NCI-H2029 treated with DMSO at 0.1 percent for 48 hours (cell line): ENCODE results near the gene CCDC183.
"Not testable (repeated sequence)": the region's sequence is repeated elsewhere in the genome, so short reads cannot be mapped to it uniquely, and the experiment has no call there.

ENCODE experiments used
- DNase-seq: peaks from one replicate; lab custom pipeline; 2025; lab: John Stamatoyannopoulos, UW

CCDC183 gene

DNA sequence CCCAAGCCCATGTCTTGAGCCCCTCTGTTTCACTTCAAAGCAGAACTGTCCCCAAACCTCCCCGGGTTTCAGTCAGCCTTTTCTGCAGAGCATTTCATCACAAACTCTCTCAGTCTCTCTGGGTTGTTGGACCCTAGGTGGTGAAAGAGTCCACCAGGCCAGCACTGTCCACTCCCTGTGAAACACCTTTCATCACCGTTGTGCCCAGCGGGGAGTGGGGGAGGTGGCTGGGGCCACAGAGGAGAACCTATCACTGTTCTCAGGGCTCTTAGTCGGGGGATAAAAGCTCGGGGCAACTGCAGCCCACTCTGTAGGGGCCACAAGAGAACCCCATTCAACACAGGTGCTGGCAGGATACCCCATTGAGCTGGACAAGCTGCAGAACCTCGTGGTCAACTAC lies 6.2 kb downstream of the CCDC183 start:
- DNase-seq, result no peak

DNA sequence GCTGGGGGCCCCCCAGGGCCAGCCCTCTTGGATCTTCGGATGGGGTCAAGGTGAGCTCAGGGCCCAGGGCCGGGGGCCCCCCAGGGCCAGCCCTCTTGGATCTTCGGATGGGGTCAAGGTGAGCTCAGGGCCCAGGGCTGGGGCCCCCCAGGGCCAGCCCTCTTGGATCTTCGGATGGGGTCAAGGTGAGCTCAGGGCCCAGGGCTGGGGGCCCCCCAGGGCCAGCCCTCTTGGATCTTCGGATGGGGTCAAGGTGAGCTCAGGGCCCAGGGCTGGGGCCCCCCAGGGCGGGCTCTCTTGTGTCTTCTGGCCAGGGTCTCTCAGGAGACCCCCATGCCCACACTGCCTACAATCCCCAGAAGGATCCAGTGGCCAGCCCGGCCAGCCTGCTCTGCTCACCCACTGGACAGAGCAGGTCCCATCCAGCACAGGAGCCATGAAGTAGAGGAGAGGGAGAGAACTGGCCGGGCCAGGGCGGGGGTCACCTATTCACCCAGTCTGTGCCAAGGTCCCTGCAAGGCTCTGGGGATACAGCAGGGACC lies 6.9 kb downstream of the CCDC183 start:
- DNase-seq, result not testable (repeated sequence)

DNA sequence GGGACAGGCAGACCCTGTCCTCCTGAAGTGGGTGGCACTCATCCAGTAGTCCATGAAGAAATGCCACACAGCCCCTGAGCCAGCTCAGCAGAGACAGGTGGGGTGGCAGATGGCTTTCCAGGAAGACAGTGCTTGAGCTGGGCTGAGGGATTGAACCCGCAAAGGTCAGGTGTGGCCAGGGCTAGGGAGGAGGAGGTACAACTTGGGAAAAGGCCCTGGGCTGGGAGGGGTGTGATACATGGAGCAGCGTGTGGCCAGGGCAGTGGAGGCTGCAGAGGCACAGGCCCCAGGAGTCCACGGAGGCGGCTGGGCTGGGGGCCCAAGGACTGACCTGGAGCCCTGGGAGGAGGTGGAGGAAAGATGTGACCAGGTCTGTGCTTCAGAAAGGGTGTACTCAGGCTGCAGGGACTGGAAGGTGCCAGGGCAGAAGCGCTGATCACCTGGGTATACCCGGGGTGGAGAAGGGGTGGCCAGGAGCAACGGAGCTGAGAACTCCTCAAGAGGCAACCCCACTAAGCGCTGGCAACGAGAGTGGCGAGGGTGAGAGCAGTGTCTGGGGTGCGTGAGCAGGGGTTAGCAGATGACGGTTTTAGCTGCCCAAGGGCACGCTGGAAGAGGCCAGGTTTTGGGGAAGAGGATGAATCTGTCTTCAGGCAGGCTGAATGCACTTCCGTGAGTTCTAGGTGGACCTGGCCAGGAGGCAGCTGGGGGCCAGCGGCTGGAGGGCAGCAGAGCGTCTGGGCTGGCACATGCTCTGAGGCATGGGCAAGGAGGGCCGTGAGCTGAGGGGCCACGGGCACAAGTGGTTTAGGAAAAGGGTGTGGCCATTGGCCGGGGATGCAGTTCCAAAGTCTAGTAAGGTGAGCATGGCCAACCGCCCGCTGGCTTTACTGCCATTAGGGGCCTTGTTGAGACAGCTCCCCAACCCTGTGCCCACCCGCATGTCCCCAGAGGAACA lies 7.7 kb downstream of the CCDC183 start:
- no peak for DNase-seq

DNA sequence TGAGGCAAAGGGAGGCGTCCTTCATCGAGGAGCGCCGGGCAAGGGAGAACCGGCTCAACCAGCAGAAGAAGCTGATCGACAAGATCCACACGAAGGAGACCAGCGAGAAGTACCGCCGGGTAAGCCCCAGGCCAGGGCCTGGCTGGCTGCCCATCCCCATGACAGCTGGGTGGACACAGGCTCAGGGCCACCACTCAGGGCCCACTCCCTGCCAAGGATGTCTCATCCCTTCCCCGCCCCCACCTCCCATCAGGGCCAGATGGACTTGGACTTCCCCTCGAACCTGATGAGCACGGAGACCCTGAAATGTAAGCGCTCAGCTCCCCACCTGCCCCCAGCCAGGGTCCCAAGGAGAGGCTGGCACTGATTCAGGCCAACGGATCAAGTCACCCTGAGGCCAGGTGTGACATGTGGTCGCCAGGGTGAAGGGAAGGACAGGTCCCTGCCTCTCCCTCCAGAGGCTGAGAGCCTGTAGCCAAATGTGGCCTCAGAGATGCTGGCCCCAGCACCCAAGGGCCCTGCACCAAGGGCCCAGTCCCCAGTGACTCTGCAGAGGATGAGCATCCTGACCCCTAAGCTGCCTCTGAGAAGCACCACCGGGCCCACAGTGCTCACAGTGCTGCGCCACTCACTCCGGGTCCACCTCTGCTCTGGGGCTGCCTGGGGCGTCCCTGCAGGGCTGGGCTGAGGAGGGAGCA lies 8.5 kb downstream of the CCDC183 start:
- no peak for DNase-seq

DNA sequence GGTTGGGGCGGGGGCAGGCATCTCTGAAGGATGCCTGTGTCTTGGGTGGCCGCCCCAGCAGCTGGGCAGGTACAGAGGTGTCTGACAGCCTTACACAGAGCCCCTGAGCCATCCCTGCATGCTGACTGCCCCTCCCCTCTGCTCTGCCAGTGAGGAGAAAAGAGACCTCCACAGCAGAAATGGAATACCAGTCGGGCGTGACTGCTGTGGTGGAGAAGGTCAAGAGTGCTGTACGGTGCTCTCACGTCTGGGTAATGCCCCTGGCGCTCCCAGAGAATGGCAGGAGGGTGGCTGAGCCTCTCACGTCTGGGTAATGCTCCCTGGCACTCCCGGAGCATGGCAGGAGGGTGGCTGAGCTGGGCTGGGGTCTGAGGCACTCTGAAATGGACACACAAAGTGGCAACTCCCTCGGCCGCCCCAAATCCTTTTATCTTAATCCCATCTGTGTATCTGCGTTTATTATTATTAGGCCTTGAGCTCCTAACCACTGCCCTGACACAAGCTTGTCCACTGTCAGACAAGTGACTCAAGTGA lies 9.1 kb downstream of the CCDC183 start:
- DNase-seq, result no peak

DNA sequence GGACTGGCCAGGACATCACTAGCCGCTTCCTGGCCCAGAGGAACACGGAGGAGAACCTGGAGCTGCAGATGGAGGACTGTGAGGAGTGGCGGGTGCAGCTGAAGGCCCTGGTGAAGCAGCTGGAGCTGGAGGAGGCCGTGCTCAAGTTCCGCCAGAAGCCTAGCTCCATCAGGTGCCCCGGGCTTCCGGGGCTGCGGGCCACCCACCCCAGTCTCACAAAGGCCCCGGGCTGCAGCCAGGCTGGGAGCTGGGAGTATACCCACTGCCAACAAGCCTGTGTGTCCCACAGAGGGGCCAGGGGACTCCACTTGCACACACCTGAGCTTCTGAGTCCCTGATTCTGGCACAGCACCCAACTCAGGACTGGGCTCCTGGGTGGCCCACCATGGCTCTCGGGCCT lies 9.9 kb downstream of the CCDC183 start:
- no peak for DNase-seq

DNA sequence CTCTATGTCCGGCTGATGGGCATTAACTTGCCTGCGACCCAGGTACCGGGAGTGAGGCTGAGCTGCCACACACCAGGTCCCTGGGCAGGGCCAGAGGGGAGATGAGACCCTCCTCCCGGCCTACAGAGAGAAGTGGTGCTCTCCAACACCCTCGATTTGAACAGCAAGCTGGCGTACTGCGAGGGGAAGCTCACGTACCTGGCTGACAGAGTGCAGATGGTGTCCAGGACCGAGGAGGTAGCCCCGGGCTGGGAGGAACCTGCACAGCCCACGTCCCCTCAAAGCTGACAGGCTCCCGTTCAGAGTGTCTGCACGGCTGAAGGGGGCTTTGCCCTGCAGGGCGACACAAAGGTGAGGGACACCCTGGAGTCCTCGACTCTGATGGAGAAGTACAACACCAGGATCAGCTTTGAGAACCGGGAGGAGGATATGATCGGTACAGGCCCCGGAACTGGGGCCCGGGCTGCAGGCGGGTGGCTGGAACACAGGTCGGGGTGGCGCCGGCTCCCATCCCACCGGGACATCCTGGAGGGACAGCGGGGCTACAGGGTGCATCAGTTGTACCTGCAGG lies 10.6 kb downstream of the CCDC183 start:
- no peak for DNase-seq

DNA sequence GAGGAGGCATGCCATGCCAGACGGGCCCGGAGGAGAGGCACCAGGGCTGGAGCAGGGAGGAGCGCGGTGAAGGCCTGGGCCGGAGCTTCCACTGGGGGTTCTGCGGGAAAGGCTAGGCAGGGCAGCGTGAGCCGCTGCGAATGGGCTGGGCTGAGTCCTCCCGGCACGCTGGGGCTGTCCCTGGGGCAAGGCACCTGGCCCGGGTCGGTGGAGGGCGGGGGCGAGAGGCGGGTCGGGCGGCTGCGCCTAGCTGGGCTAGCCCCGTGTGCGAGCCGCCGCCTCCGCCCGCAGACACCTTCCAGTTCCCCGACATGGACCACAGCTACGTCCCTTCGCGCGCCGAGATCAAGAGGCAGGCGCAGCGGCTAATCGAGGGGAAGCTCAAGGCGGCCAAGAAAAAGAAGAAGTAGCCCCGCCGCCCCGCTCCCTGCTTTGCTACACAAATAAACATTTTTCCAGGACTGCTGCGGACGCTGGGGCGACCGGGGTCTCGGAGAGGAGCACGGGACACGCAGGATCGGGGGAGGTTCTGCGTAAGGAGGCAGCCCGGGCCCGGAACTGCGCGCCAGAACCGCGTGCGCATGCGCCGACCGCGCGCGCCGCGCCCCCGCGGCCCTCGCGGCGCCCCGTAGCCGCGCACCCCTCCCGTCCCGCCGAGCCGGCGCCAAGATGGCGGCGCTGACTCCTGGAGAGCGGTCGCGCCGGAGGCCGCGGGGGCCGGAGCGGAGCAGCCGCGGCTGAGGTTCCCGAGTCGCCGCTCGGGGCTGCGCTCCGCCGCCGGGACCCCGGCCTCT lies 11.3 kb downstream of the CCDC183 start, which contains the start of gene RABL6:
Gene RABL6 (plus strand): TSS at position 668 of the 794 bp plus-strand sequence. CDS start 249 bp downstream, outside the sequence.
- DNase-seq, result no peak

DNA sequence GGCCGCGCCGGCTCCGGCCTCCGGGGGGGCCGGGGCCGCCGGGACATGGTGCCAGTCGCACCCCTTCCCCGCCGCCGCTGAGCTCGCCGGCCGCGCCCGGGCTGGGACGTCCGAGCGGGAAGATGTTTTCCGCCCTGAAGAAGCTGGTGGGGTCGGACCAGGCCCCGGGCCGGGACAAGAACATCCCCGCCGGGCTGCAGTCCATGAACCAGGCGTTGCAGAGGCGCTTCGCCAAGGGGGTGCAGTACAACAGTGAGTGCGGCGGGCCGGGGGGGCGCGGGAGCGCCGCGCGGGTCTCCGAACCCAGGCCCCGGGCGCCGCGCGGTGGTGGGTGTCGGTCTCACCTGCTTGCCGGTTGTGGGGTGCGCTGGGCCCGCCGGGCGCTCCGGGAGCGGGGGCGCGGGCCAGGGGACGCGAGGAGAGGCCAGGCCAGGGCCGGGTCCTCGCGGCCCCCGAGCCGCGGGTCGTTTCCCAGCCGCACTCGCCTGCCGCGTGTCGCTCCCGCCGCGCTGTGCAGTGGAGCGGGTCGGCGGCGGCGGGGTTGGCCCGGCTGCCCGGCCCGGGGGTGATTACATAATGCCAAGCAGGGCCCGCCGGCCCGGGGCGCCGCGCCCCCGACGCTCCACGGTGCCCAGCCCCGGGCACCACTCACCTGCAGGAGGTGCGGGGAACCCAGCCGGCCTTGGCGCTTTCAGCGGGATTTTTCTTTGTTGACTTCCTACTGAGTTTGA lies 12.1 kb downstream of the CCDC183 start:
- DNase-seq, result no peak

DNA sequence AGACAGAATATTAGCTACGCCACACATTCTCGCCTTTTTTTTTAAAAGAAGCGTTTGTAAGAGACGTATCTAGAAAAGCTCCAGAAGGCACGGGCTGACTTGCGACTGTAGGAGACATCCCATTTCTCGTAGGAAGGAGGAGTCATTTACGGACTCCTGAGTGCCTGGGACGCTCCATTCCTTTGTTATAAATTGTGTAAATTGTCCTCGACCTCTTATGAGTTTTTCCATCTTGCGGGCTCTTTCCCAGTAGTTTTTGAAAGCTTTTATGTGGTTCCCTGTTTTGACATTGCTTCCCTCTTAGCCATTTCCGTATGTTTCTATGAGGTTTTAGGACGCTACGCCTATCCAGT lies 12.6 kb downstream of the CCDC183 start:
- no peak for DNase-seq

DNA sequence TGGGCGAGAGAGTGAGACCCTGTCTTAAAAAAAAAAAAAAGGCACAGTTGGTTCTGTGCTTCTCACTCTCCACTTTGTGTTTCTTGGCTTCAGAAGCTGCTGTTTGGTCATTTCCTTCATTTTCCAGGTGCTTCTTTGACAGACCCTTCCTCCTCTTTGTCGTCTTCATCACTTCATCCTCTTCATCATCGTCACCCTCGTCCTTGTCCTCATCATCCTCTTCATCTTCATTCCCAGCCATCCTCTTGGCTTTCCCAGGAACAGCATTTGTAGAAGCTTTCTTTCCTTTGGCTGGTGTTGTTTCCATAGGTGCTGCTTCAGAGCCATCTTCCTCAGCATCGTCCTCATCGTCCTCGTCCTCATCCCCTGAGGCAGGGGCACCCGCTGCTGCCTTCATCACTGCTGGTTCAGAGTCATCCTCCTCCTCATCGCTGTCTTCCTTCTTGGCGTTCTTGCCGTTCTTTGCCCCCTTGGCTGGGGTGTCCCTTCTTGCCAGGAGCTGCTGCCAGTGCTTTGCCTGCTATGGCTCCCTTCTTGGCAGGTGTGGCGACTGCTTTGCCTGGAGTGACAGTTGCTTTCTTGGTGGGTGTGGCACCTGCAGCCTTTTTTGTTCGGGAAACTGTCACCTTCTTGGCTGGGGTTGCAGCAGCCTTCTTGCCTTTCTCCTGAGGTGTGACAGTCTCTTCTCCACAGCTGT lies 18.7 kb downstream of the CCDC183 start:
- no peak for DNase-seq

DNA sequence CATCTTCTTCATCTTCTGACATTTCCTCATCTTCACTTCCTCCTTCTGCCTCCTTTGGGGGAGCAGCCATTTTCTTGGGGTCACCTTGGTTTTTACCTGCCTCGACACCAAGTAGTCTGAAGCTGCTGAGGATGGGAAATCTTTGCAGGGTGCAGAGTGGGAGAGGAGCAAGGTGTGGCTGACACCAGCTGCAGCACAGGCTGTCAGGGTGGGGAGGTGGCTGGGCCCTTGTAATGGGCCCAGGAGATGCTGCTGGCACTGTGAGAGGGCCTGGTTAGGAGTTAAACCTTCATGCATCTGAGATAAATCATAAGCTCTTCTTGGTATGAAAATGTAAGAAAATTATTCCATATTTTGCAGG lies 19.3 kb downstream of the CCDC183 start:
- no peak for DNase-seq

DNA sequence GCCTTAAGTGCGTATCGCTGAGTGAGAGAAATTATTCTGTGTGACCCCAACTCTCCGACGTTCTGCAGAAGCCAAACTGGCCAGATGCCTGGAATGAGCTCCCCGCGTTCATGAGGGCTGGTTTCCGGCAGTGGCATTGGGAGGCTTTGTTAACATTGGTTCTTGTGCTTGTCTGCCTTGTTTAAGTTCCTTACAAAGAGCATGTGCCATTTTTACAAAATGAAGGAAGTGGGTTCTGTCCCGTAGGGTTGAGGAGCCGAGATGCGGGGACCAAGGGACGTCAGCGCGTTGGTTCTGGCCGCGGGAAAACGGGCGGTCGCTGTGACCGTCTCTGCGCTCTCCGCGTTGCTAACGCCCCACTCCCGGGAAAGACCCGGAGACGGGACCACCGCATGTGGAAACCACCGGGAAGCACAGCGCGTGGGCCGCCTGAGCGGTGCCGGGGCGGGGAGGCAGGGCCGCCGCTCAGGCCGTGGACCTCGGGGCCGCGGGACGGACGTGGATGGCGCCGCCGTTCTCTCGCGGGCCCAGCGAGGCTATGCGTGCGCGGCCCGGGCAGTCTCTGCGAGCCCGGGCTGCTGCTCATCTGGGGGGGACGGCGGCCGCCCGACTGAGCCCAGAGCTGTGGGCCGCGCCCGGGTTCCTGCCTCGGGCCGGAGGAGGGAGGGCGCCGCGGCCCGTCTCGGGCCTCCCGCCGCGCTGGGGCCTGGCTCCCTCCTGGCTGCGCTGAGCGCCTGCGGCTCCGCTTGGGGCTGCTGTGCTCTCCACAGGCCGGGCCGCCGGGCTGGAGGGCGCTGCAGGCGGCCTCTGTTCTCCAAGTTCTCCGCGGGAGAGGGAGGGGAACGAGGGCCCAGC lies 25.1 kb downstream of the CCDC183 start:
- no peak for DNase-seq

DNA sequence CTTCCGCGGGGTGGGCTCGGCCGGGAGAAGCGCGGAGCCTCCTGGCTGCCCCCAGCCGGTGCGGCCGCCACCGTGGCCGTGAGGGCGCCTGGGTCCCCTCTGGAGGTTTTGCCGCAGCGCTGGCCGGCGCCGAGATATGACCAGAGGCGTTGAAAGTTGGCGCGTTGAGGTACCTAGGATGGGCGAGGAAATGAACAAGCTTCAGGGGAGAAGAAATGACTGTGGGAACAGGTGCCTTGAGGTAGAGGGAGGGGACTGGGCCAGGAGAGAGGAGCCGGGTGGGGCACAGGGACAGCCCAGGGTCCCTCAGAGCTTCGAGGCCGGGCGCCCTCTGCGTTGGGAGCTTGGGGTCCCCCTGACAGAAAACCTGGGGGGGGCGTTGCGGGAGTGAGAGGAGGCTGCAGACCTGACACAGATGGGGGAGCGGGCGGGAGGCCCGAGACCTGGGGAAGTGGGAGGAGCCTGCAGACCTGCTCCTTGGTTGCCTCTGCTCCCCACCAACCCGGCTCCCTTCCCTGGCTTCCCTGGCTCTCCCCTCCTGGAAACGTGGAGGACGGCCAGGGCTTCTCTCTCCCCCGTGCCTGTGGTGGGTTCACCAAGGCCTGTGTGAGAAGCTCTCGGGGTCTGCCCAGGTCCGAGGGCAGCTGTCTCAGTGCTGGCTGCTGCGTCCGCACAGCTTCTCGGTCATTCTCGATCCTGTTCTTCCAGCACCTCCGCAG lies 25.8 kb downstream of the CCDC183 start:
- DNase-seq, result no peak

DNA sequence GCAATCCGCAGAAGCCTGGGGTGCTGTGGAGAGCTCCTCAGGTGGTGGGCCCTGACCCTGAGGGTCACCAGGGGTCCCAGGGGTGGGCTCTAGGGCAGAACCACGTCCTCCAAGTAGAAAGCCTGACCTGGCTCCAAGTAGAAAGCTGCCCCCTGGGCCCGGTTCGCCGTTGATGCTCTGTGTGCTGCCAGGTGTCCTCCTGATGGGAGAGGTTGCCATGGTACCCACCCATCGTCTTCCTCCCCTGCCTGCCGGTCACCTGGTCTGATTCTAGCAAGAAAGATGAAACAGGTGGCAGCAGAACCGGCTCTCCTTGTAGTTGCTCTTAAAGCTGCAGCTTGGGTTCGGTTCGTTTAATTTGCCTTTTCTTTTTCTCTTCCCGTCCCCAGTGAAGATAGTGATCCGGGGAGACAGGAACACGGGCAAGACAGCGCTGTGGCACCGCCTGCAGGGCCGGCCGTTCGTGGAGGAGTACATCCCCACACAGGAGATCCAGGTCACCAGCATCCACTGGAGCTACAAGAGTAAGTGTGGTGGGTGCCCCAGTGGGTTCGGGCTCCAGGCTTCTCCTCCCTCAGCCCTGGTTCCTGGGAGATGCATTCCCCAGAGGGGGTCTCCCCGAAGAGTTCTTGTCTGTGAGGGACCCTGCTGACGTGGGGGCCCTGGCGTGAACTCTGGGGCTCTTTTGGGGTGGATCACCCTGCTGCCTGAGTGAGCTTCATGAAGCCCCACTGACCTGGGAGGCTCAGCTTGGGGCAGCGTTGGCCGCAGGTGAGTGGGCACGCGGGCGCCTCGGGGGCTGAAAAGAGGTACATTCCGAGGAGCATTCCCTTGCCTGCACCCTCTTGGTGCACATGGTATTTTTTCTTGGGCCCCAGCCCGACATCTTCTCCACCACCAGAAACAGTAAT lies 27.3 kb downstream of the CCDC183 start:
- no peak for DNase-seq

DNA sequence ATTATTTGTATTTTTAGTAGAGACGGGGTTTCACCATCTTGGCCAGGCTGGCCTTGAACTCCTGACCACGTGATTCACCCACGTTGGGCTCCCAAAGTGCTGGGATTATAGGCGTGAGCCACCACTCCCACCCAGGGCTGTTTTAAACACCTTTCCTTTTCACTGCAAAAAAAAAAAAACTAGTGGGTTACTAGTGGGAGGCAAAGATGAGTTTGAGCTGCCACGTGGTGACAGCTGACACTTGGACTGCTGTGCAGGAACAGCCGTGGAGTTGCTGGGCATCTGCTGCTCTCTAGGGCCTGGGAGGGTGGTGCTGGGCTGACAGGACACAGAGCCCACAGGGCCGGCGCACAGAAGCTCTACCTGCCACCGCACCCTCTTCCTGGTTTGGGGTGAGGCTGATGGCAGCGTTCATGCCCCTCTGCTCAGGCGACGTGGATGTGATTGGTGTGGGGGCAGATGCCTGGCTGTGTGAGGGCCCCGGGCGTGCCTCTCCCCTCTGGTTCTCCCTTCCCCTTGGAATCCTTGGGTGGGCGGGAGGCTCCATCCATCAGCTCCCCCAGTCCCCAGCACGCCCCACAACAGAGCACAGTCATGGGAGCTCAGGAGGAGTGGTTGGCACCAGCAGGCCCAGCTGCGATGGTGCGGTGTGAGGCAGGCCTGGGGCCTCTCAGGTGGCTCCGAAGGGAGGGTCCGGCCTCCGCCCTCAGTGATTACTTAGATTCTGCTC lies 28.5 kb downstream of the CCDC183 start:
- no peak for DNase-seq
